T47D (cell line): Measurements from ENCODE around the gene RARRES2.
"Not testable (repeated sequence)": the region's sequence is repeated elsewhere in the genome, so short reads cannot be mapped to it uniquely, and the experiment has no call there.

Source experiments
- DNase-seq, 2 experiments: peaks; one replicate each; pipeline versions ENCODE4 v3.0.0 to v3.0.0-alpha.2; 2011 to 2012; ENCODE audit warnings: low read depth in 1 of 2, low spot score in 1 of 2
- JUND ChIP-seq: IDR thresholded peaks from 2 replicates; pipeline ENCODE4 v1.6.1; 2012; ENCODE audit warnings: low read depth
- in situ Hi-C: cut with HindIII; loops from 2 replicates; pipeline ENCODE4 v1.10.0; 2016; ENCODE audit warnings: low sequenced_read_pairs, low pct_unique_long_range_greater_than_20kb

RARRES2 gene

GRCh38 chr7:150324373-150324961 lies 17.0 kb downstream of the RARRES2 start:
- no peak for DNase-seq
- in situ Hi-C loops, result no loop called here
- no peak for TF ChIP-seq JUND

GRCh38 chr7:150323682-150324372 lies 17.6 kb downstream of the RARRES2 start:
- no peak for DNase-seq
- no peak for TF ChIP-seq JUND
- in situ Hi-C loops, result no loop called here

DNA sequence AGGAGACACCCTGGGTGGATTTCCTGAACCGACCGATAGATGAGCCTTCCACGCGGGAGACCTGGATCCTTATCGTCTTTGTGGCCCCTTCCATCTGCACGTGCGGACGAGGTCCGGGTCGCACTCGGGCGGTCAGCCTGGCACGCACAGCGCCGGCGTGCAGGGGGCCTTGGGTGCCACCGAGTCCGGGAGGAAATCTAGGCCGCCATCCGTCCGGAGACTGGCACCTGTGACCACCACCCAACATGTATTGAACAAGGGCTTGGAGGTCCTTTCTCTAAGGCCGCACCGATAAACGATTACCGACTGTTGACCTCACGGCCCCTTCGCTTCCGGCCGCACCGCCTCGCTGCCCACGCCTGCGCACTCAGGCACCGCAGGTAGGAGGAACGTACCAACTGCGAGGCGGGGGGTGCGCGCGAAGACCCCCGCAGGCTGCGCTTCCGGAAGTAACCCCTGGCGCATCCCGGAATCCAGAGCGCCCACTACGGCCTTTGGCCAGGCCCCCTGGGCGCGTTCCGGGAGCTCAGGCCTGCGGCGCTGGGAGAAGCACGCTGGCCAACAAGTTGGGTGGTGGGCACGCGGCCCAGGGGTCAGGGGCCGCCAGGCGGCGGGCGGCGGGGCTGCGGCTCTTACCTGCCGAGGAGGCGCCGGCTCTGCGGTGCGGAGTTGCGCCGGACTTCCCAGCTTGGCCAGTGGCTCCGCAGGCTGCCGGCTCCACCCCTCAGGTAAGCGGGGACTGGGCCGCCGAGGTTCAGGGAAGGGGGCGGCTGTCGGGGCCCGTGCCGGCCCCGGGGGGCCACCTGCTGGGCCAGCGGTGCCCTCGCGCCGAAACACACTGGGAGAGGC lies 18.4 kb downstream of the RARRES2 start, which contains the start of the genes ACTR3C and LRRC61:
Gene ACTR3C (minus strand): TSS at position 713 of the 849 bp plus-strand sequence. CDS start 28,249 bp downstream, outside the sequence.
Gene LRRC61 (plus strand): TSS at position 523 of the 849 bp plus-strand sequence. CDS start 13,507 bp downstream, outside the sequence.
- in situ Hi-C loops, result no loop called here
- no peak for TF ChIP-seq JUND
- DNase-seq, result peak; percentile 34 to 58

GRCh38 chr7:150322114-150322832 lies 19.2 kb downstream of the RARRES2 start:
- DNase-seq, result no peak
- in situ Hi-C loops, result no loop called here
- no peak for TF ChIP-seq JUND

DNA sequence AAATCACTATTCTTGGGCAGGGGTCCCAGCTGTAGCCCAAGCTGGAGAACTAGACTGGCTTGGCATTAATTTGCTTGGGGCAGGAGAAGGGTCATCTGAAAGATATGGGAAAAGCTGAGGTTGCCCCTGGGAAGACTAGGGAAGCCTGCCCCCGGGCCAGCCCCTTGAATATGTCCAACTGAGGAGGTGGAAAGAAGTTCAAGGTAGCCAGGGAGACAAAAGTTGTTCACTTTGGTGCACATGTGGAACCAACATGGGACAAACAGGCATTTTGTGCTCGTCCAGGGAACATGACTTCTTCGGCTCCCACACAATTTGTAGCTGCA lies 19.7 kb downstream of the RARRES2 start:
- no peak for DNase-seq
- TF ChIP-seq JUND, result no peak
- in situ Hi-C loops, result no loop called here

DNA sequence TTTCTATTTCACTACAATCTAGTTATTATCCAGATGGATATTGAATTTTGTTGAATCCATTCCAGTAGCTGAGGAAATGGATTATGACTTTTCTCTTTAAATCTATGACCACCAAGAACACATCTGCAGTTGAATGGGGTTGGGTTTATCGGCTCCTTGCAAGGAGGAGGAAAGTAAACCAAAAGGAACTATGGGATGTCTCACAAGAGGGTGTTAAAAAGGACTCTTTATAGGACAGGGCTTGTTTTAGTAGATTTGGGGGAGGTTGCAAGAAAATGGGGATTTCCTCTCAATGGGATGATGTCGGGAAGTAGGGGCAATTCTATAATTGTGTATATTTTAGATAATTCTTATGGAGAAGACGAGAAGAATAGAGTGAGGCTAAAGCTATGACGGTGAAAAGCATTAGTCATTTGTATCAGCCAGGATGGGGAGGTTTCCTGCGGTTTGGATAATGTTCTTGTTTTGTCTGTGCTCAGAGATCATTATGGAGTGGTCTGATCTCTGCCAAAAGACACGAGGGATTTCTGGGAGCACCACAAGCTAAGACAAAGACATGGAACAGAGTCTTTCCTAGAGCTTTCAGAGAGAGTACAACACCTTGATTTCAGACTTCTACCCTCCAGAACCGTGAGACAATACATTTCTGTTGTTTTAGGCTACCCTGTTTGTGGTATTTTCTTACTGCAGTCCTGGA lies 23.5 kb downstream of the RARRES2 start:
- no peak for TF ChIP-seq JUND
- in situ Hi-C loops, result no loop called here
- no peak for DNase-seq

DNA sequence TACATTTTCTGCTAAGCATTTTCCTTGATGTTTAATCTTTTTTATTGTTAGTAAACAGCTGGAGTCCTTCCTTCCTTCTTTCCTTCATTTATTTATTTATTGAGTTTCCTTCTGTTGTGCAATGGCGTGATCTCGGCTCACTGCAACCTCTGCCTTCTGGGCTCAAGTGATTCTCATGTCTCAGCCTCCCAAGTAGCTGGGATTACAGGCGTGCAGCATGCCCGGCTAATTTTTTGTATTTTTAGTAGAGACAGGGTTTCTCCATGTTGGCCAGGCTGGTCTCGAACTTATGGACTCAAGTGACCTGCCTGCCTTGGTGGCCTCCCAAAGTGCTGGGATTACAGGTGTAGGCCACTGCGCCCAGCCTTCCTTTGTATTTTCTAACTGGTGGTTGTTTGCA lies 24.4 kb downstream of the RARRES2 start:
- in situ Hi-C loops, DNase-seq: not testable (repeated sequence)

GRCh38 chr7:150314639-150315239 lies 26.7 kb downstream of the RARRES2 start:
- no peak for TF ChIP-seq JUND
- in situ Hi-C loops, result no loop called here
- DNase-seq, result no peak

- TF ChIP-seq JUND, result no peak
- DNase-seq, result no peak
- in situ Hi-C loops, result no loop called here
Measured at GRCh38 chr7:150313870-150314269, 27.6 kb downstream of the RARRES2 start.

DNA sequence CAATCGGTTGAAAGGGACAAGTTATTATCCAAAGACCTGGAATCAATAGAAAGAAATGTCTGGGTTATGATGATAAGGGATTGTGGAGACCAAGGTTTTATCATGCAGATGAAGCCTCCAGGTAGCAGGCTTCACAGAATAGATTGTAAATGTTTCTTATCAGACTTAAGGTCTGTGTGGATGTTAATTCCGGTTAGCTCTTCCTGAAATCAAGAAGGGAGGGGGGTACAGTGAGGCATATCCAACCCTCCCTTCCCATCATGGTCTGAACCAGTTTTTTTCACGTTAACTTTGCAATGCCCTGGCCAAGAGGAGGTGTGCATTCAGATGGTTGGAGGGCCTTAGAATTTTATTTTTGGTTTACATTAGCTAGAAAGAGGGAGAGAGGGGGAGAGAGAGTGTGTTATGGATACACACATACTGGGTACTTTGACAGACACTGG lies 28.0 kb downstream of the RARRES2 start:
- TF ChIP-seq JUND, result no peak
- no peak for DNase-seq
- in situ Hi-C loops, result no loop called here

- DNase-seq, in situ Hi-C loops: not testable (repeated sequence)
Measured at GRCh38 chr7:150312649-150313366, 28.6 kb downstream of the RARRES2 start.
